CD14-positive monocyte (primary cell): ENCODE measurements around the gene TMEM164. TPM values are rescaled to one million over a fixed set of nuclear protein-coding genes. Genes with fewer than 3 reads are reported as not detected.

Experiments
- DNase-seq, 3 donors: peaks; one replicate each; pipeline ENCODE4 v3.0.0-alpha.2; 2011 to 2022
- H2AFZ ChIP-seq: 2 replicates; pipeline ENCODE4 v1.6.0; 2012; ENCODE audit warnings: mild to moderate bottlenecking, low read depth, low read length, inconsistent platforms; ENCODE audit not compliant: insufficient read depth, poor library complexity, severe bottlenecking
- H3K27ac ChIP-seq, 2 donors: 1 replicate in 1 of 2; 2 replicates in 1 of 2; pipeline ENCODE4 v1.5.1; 2012 to 2013; ENCODE audit warnings: low read length in 2 of 2, control low read depth in 1 of 2, inconsistent platforms in 1 of 2, low read depth in 1 of 2, mild to moderate bottlenecking in 1 of 2
- H3K27me3 ChIP-seq, 2 donors: one replicate each; pipeline versions ENCODE4 v1.6.0 to v1.6.1; 2011 to 2013; ENCODE audit warnings: low read length in 2 of 2; ENCODE audit not compliant: control insufficient read depth in 2 of 2, insufficient read depth in 2 of 2
- H3K36me3 ChIP-seq, 2 donors: replicated peaks in 1 of 2; 1 replicate in 1 of 2; 2 replicates in 1 of 2; pipeline versions ENCODE4 v1.5.1 to v1.6.1; 2012 to 2013; ENCODE audit warnings: low read length in 2 of 2, control low read depth in 1 of 2, inconsistent platforms in 1 of 2, mild to moderate bottlenecking in 1 of 2; ENCODE audit not compliant: insufficient read depth in 2 of 2, control insufficient read depth in 1 of 2
- H3K4me1 ChIP-seq, 2 donors: 1 replicate in 1 of 2; 2 replicates in 1 of 2; pipeline versions ENCODE4 v1.5.1 to v1.6.1; 2012 to 2013; ENCODE audit warnings: low read length in 2 of 2, control low read depth in 1 of 2, inconsistent platforms in 1 of 2, mild to moderate bottlenecking in 1 of 2, moderate library complexity in 1 of 2; ENCODE audit not compliant: insufficient read depth in 2 of 2, control insufficient read depth in 1 of 2
- H3K4me2 ChIP-seq: replicated peaks from 2 replicates; pipeline ENCODE3; 2012; ENCODE audit warnings: low read length, moderate library complexity, mild to moderate bottlenecking; ENCODE audit not compliant: poor library complexity, severe bottlenecking; ENCODE audit errors: extremely low read depth
- H3K4me3 ChIP-seq, 3 experiments: fragments of 200-600 bp in 1 of 3; sonication (generic) in 1 of 3; replicated peaks in 1 of 3; 1 replicate in 2 of 3; 2 replicates in 1 of 3; pipeline ENCODE4 v1.5.1; 2011 to 2013; ENCODE audit warnings: low read length in 3 of 3, mild to moderate bottlenecking in 3 of 3, control low read depth in 2 of 3, low read depth in 2 of 3, inconsistent platforms in 1 of 3, moderate library complexity in 1 of 3
- H3K79me2 ChIP-seq: 2 replicates; pipeline ENCODE4 v1.6.0; 2012; ENCODE audit warnings: mild to moderate bottlenecking, control low read depth, inconsistent platforms, low read length, moderate library complexity; ENCODE audit not compliant: insufficient read depth
- H3K9ac ChIP-seq: 2 replicates; pipeline ENCODE4 v1.6.0; 2017; ENCODE audit warnings: low read length, mild to moderate bottlenecking; ENCODE audit not compliant: insufficient read depth, poor library complexity, severe bottlenecking
- H3K9me3 ChIP-seq, 2 donors: replicated peaks in 1 of 2; 1 replicate in 1 of 2; 2 replicates in 1 of 2; pipeline versions ENCODE4 v1.5.1 to v1.6.1; 2012 to 2013; ENCODE audit warnings: low read length in 2 of 2, control low read depth in 1 of 2; ENCODE audit not compliant: control insufficient read depth in 1 of 2, insufficient read depth in 1 of 2
- H4K20me1 ChIP-seq: 2 replicates; pipeline ENCODE4 v1.6.0; 2012; ENCODE audit warnings: mild to moderate bottlenecking, low read length, control low read depth, moderate library complexity; ENCODE audit not compliant: insufficient read depth
- H3K27ac Mint-ChIP-seq, 7 donors: one replicate each; pipeline ENCODE4 v1.8.0; 2020; ENCODE audit warnings: mild to moderate bottlenecking in 7 of 7, mixed read lengths in 7 of 7, moderate library complexity in 6 of 7, inconsistent platforms in 2 of 7
- H3K27me3 Mint-ChIP-seq, 3 donors: one replicate each; pipeline ENCODE4 v1.8.0; 2021 to 2022; ENCODE audit warnings: low read depth in 3 of 3, mild to moderate bottlenecking in 3 of 3, mixed read lengths in 3 of 3, moderate library complexity in 3 of 3, inconsistent platforms in 1 of 3
- H3K36me3 Mint-ChIP-seq, 2 donors: one replicate each; pipeline ENCODE4 v1.8.0; 2020; ENCODE audit warnings: mixed read lengths in 2 of 2, inconsistent platforms in 1 of 2, mild to moderate bottlenecking in 1 of 2
- H3K4me1 Mint-ChIP-seq: one replicate; pipeline ENCODE4 v1.8.0; 2020; ENCODE audit warnings: mild to moderate bottlenecking, mixed read lengths
- H3K4me3 Mint-ChIP-seq, 2 donors: one replicate each; pipeline ENCODE4 v1.8.0; 2020; ENCODE audit warnings: mild to moderate bottlenecking in 2 of 2, mixed read lengths in 2 of 2, moderate library complexity in 1 of 2
- H3K9me3 Mint-ChIP-seq, 7 donors: one replicate each; pipeline ENCODE4 v1.8.0; 2020 to 2022; ENCODE audit warnings: mixed read lengths in 7 of 7, mild to moderate bottlenecking in 6 of 7, moderate library complexity in 6 of 7, inconsistent platforms in 2 of 7
- CTCF ChIP-seq: fragments of 200-600 bp; IDR thresholded peaks from one replicate; pipeline ENCODE4 v1.8.0; 2022; ENCODE audit warnings: antibody characterized with exemption, mild to moderate bottlenecking
- WGBS: methylation state at CpG from one replicate; pipeline ENCODE4 v1.1.5; 2013; ENCODE audit warnings: missing lambda C conversion rate; ENCODE audit not compliant: insufficient coverage; 5-methylcytosine and 5-hydroxymethylcytosine counted together
- intact Hi-C, 2 donors: fragments of 100-400 bp; cut with micrococcal nuclease; formaldehyde crosslinking; loops; one replicate each; pipeline versions ENCODE4 v1.15.0 to v1.15.1; 2023
- polyA plus RNA-seq, 3 donors: library from polyadenylated mRNA; depleted of rRNA in 1 of 3; unstranded in 2 of 3; stranded (reverse) in 1 of 3; fragments of 300-500 nt in 2 of 3; fragments of >200 nt in 1 of 3; fragmentation: Illumina TruSeq in 2 of 3; gene quantifications; 1 replicate in 2 of 3; 2 replicates in 1 of 3; pipeline ENCODE4 v1.2.3, GENCODE V29; 2012 to 2021

TMEM164 gene
- polyA plus RNA-seq, 3 donors: 5.3 to 39.5 (median 7.3) TPM

- Histone ChIP-seq H3K27me3 (no peaks in the 10 kb centered on the region), H3K9me3 (no peaks in the 10 kb centered on the region), H3K79me2 (peaks cover 5% of the 10 kb centered on the region), H3K9ac (no peak overlapping the region), H2AFZ (no peak overlapping the region), H3K4me2 (no peak overlapping the region), H3K36me3 (peaks cover 11 to 28% of the 10 kb centered on the region in 2 donors), H3K27ac (no peak overlapping the region), H4K20me1 (peaks cover 38% of the 10 kb centered on the region), H3K4me3 (no peak overlapping the region), H3K4me1 (peaks cover 26 to 39% of the 10 kb centered on the region in 2 donors)
- Mint-ChIP-seq H3K27ac (peak overlapping the region in 1 of 7 donors; percentile 9), H3K9me3 (no peaks in the 10 kb centered on the region), H3K4me1 (peaks cover 36% of the 10 kb centered on the region), H3K27me3 (peaks cover 0 to 5% (median 0%) of the 10 kb centered on the region in 3 donors), H3K4me3 (no peak overlapping the region), H3K36me3 (peaks cover 27 to 33% of the 10 kb centered on the region in 2 donors)
- intact Hi-C loops: no loop called here
- peak; percentile 20 to 40 (median 38) for DNase-seq
- no CpG with 5 or more reads among the region's 2 CpGs for WGBS
- TF ChIP-seq CTCF: peak; percentile 41
Measured at GRCh38 chrX:110146521-110146920, 143.6 kb downstream of the TMEM164 start.

- intact Hi-C loops: no loop called here
- Mint-ChIP-seq H3K4me1 (peaks cover 2% of the 10 kb centered on the region), H3K36me3 (peaks cover 21 to 42% of the 10 kb centered on the region in 2 donors), H3K4me3 (no peak overlapping the region), H3K27me3 (peaks cover 0 to 2% (median 0%) of the 10 kb centered on the region in 3 donors), H3K27ac (no peak overlapping the region), H3K9me3 (peaks cover 0 to 2% (median 0%) of the 10 kb centered on the region in 7 donors)
- Histone ChIP-seq H4K20me1 (peaks cover 44% of the 10 kb centered on the region), H3K27ac (no peak overlapping the region), H3K27me3 (no peaks in the 10 kb centered on the region), H3K4me2 (no peak overlapping the region), H3K79me2 (no peaks in the 10 kb centered on the region), H3K36me3 (peaks cover 4 to 12% of the 10 kb centered on the region in 2 donors), H3K4me1 (peaks cover 0 to under 1% of the 10 kb centered on the region in 2 donors), H2AFZ (no peak overlapping the region), H3K9ac (no peak overlapping the region), H3K9me3 (no peaks in the 10 kb centered on the region), H3K4me3 (no peak overlapping the region)
- no peak for TF ChIP-seq CTCF
- DNase-seq: no peak
- WGBS: no CpG with 5 or more reads among the region's 2 CpGs
Measured at GRCh38 chrX:110153244-110153643, 150.3 kb downstream of the TMEM164 start.
